HUES48 (cell line): Measurements from ENCODE around the gene KIAA1549.

ENCODE experiments used
- H3K27ac ChIP-seq: one replicate; pipeline ENCODE4 v1.7.0; 2013; ENCODE audit warnings: low read depth, low read length, inconsistent platforms
- H3K27me3 ChIP-seq: 2 replicates; pipeline ENCODE4 v1.6.1; 2013; ENCODE audit warnings: mild to moderate bottlenecking, low read length; ENCODE audit not compliant: control insufficient read depth, insufficient read depth
- H3K36me3 ChIP-seq: 2 replicates; pipeline ENCODE4 v1.6.1; 2013; ENCODE audit warnings: low read length; ENCODE audit not compliant: control insufficient read depth, insufficient read depth
- H3K4me1 ChIP-seq: 2 replicates; pipeline ENCODE4 v1.6.1; 2013; ENCODE audit warnings: mild to moderate bottlenecking, low read length; ENCODE audit not compliant: control insufficient read depth, insufficient read depth
- H3K4me3 ChIP-seq: 2 replicates; pipeline ENCODE4 v1.5.1; 2013; ENCODE audit warnings: mild to moderate bottlenecking, low read depth, low read length
- H3K9ac ChIP-seq: 2 replicates; pipeline ENCODE4 v1.6.1; 2013; ENCODE audit warnings: mild to moderate bottlenecking, low read depth, low read length, moderate library complexity
- H3K9me3 ChIP-seq: 2 replicates; pipeline ENCODE4 v1.6.1; 2013; ENCODE audit warnings: low read length; ENCODE audit not compliant: control insufficient read depth, insufficient read depth

Gene KIAA1549

DNA sequence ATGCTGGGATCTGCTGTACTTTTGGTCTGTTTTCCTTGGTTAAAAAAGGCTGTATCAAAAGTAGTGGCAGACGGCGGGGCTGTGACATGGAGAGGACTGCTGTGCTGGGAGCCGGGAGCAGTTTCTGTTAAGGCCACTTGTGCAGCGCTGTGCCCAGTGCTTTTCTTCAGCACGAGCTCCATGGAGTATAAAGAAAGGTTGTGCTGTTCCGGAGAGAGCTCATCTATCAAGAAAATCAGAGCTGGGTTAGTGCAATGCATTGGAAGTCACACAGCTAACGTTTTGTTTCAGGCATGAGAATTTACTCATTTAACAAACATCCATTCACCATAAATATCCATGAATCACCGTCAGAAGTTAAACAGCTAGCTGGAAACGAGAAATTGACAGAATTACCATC, 62.0 kb downstream of the KIAA1549 start:
- Histone ChIP-seq H3K9ac (no peak overlapping the region), H3K27ac (no peak overlapping the region), H3K36me3 (peaks cover 33% of the 10 kb centered on the region)

GRCh38 chr7:138918756-138919155, 62.4 kb downstream of the KIAA1549 start:
- no peaks in the 10 kb centered on the region for H3K9me3 ChIP-seq
- no peak overlapping the region for H3K9ac ChIP-seq
- peaks cover 5% of the 10 kb centered on the region; the same call in 1 of the 2 replicates for H3K4me1 ChIP-seq
- H3K27me3 ChIP-seq, result no peaks in the 10 kb centered on the region
- H3K4me3 ChIP-seq, result no peak overlapping the region
- peaks cover 33% of the 10 kb centered on the region for H3K36me3 ChIP-seq
- H3K27ac ChIP-seq, result no peak overlapping the region

More for the DNA sequence above, 62.0 kb downstream of the KIAA1549 start:
- no peaks in the 10 kb centered on the region for H3K9me3 ChIP-seq
- no peaks in the 10 kb centered on the region for H3K27me3 ChIP-seq
- H3K4me1 ChIP-seq, result peaks cover 7% of the 10 kb centered on the region; the same call in 1 of the 2 replicates
- no peak overlapping the region for H3K4me3 ChIP-seq

DNA sequence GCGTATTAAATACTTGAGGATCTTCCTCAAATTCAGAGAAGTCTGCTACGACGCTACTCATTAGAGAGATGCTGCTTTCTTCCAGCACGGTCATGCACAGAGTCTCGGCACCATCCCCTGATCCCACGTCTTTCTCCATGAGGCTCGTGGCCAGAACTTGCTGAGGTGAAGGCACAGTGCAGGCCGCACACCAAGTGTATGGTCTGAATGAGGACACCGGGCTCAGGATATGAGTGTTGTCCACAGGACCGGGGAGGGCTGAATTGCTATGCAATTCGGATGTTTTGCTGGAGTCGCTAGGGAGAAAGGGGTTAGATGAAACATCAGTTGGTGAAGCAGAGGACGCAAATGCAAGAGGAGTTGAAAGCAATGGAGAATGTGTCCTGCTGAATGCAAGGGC, 63.0 kb downstream of the KIAA1549 start:
- H3K9me3 ChIP-seq, result 0 out of 2 replicates have a peak, but pooled peaks cover 5% of the 10 kb centered on the region
- H3K4me1 ChIP-seq, result peaks cover 5% of the 10 kb centered on the region; the same call in 1 of the 2 replicates
- H3K36me3 ChIP-seq, result peaks cover 33% of the 10 kb centered on the region
- H3K27me3 ChIP-seq, result no peaks in the 10 kb centered on the region
- H3K4me3 ChIP-seq, result no peak overlapping the region
- no peak overlapping the region for H3K9ac ChIP-seq
- no peak overlapping the region for H3K27ac ChIP-seq

DNA sequence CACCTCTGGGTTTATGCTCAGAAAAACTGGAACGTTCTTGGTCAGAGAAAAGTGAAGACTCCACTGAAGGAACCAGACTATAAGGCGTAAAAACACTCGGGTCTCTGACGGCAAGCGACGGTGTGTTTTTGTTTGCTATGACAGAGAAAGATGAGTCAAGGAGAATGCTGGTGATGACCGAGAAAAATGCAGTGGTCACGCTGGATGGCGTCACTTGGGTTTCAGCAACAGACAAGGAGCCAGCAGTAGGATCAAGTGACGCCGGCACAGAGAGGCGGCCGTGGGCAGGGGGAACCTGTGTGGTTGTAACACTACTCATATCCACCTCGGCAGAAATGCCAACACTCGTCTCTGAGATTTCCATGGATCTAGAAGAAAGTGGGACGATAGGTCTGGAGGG, 63.4 kb downstream of the KIAA1549 start:
- Histone ChIP-seq H3K4me3 (no peak overlapping the region), H3K9me3 (0 out of 2 replicates have a peak, but pooled peaks cover 8% of the 10 kb centered on the region), H3K4me1 (peaks cover 5% of the 10 kb centered on the region; the same call in 1 of the 2 replicates), H3K27ac (no peak overlapping the region), H3K36me3 (peaks cover 33% of the 10 kb centered on the region), H3K9ac (no peak overlapping the region), H3K27me3 (no peaks in the 10 kb centered on the region)

DNA sequence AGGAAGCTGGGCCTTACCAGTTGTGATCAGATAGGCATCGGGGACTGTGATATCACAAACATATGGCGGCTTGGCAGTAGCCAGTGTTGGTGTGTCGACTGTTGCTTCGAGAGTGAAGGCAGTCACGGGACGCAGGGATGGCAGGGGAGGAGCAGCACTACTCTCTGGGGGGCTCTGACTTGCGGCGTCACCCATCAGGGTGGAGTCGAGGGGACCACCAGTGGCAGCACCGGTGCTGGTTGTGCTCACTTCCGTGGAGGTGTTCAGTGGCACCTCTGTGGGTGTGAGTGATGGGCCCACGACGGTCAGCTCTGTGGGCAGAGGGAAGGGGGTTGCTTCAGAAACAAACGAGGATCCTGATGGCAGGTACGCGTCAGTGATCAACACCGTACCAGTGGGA, 64.5 kb downstream of the KIAA1549 start:
- Histone ChIP-seq H3K36me3 (peaks cover 40% of the 10 kb centered on the region), H3K9me3 (0 out of 2 replicates have a peak, but pooled peaks cover 8% of the 10 kb centered on the region), H3K4me3 (no peak overlapping the region), H3K9ac (no peak overlapping the region), H3K27ac (no peak overlapping the region), H3K4me1 (peaks cover 5% of the 10 kb centered on the region; the same call in 1 of the 2 replicates), H3K27me3 (no peaks in the 10 kb centered on the region)

DNA sequence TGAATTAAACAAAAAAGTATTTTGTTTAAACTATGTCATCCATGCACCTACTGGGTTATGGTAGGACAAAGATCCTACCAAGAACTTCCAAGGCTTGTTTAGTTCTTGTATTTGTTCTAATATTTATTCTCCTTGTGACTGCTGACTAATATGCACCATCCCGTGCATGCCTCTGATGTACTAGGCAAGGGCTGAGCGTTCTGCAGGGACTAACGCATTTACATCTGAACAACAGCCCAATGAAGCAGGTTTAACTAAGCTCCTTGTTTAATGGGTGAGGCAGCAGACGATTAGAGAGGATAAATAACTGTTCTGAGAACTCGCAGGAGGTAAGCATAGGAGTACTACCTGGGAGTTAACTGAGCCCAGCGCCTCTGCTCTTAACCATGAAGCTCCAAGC, 64.9 kb downstream of the KIAA1549 start:
- H3K9ac ChIP-seq, result no peak overlapping the region
- H3K27me3 ChIP-seq, result no peaks in the 10 kb centered on the region
- H3K4me3 ChIP-seq, result no peak overlapping the region
- no peak overlapping the region for H3K27ac ChIP-seq
- peaks cover 5% of the 10 kb centered on the region; the same call in 1 of the 2 replicates for H3K4me1 ChIP-seq
- peaks cover 40% of the 10 kb centered on the region for H3K36me3 ChIP-seq
- H3K9me3 ChIP-seq, result 0 out of 2 replicates have a peak, but pooled peaks cover 8% of the 10 kb centered on the region

DNA sequence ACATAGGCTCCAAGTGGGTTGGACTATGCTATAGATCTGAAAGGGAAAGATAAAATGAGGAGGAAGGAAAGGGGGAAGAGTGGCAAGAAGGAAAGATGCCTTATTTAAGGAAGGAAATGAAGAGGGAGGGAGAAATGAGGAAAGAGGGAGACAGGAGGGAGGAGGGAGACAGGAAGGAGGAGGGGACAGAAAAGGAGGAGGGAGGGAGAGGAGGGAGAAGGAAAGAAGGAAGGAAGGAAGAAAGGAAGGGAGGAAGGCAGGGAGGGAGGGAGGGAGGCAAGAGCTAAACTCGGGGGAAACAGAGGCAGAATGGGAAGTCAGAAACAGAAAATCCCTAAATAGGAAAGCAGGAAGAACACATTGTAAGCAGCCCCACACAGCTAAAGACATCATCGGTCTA, 67.4 kb downstream of the KIAA1549 start:
- H3K4me3 ChIP-seq, result no peak overlapping the region
- H3K36me3 ChIP-seq, result peaks cover 42% of the 10 kb centered on the region
- H3K27me3 ChIP-seq, result no peaks in the 10 kb centered on the region
- H3K9ac ChIP-seq, result no peak overlapping the region
- no peak overlapping the region for H3K27ac ChIP-seq
- H3K4me1 ChIP-seq, result no peaks in the 10 kb centered on the region
- 0 out of 2 replicates have a peak, but pooled peaks cover 8% of the 10 kb centered on the region for H3K9me3 ChIP-seq

DNA sequence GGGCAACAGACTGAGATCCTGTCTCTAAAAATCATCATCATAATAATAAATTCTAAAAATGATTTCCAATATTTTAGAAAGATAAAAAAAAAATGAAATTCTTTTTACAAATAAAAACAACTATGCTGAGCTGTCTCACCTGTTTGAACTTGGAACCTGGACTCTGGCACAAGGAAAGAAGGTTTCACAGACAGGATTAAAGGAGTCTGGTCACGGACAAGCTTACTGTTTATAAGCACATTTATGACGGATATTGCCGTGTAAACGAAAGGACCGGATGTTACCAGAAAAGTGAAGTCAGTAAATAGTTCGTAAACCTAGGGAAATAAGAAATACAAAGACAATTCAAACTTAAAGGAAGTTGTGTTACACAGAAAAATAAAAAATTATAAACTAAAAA, 70.2 kb downstream of the KIAA1549 start:
- no peak overlapping the region for H3K9ac ChIP-seq
- no peaks in the 10 kb centered on the region for H3K27me3 ChIP-seq
- H3K36me3 ChIP-seq, result peaks cover 34% of the 10 kb centered on the region
- H3K9me3 ChIP-seq, result 0 out of 2 replicates have a peak, but pooled peaks cover 8% of the 10 kb centered on the region
- H3K27ac ChIP-seq, result no peak overlapping the region
- H3K4me3 ChIP-seq, result no peak overlapping the region
- H3K4me1 ChIP-seq, result peaks cover 7% of the 10 kb centered on the region; the same call in 1 of the 2 replicates

DNA sequence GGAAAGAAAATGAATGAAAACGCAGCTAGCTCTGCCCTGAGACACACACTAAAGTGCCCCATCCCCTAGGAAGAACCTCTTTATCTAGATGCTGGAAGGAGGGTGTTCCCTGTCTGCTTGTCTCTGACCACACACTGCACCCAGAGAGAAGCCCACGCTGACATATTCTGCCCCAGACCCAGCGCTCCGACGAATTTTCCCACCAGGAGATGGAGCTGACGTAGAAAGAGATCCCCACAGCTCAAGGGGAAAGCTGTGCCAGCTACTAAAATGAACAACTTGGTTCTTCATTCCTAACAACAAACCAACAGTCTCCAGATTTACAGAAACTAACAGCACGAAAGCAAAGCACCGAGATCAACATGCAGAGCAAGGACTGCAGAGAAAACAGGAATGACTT, 73.3 kb downstream of the KIAA1549 start:
- no peak overlapping the region for H3K27ac ChIP-seq
- H3K4me3 ChIP-seq, result no peak overlapping the region
- H3K9ac ChIP-seq, result no peak overlapping the region
- H3K4me1 ChIP-seq, result peaks cover 7% of the 10 kb centered on the region; the same call in 1 of the 2 replicates
- H3K27me3 ChIP-seq, result no peaks in the 10 kb centered on the region
- peaks cover 55% of the 10 kb centered on the region for H3K36me3 ChIP-seq
- no peaks in the 10 kb centered on the region for H3K9me3 ChIP-seq

DNA sequence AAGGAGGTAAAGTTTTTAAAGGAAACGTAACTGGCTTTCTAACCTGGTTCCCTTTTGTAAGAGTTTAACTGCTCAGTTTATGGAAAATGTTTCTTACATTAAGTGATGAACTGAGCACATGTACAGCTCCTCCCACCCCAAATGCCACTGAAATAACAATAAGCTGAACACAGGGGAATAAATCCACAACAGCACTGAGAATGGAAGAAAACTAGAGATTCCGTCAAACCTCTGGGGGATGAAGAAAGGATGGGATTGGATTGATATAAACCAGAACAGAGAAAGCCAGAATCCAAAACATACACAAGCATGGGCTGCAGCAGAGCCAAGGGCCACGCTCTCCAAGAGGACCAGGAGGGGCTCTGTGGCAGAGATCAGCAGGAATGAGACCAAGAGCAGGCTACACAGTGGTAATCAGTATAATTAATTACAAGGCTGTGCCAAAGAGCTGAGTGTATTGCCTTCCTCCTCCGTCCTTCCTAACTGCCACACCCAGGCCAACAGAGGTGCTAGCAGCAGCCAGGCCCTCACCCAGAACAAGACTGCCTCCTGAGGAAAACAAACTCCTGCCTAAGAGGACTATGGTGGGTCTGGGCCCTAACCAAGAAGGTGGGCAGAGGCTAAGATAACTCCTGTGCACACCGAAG, 73.9 kb downstream of the KIAA1549 start:
- Histone ChIP-seq H3K9me3 (no peaks in the 10 kb centered on the region), H3K36me3 (peaks cover 52% of the 10 kb centered on the region), H3K4me1 (peaks cover 7% of the 10 kb centered on the region; the same call in 1 of the 2 replicates), H3K4me3 (no peak overlapping the region), H3K27ac (no peak overlapping the region), H3K9ac (no peak overlapping the region), H3K27me3 (no peaks in the 10 kb centered on the region)

DNA sequence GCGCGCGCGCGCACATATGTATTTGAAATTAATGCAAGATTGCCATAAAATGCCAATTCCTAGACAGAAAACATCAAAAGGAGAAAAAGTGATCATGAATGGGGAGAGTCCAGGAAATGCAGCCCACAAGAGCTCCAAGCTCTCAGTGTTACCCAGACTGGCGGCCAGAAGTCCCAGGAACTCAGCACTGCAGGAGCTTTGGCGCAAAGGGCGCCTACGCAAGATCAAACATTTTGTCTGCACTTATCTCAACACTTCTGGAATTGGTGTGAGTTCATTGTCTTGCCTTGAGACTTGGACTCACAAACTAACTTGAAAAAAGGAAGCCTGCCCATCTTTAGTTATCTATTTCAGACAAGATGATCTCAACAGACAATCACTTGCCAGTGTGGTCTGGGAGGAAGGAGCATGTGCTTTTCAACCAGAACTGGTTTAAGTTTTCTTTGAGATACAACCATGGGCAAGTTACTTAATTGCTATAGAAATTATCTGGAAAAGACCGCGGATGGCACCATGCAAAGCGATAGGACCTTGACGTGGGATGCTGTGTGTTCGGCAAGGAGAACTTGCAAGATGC, 77.2 kb downstream of the KIAA1549 start:
- H3K9me3 ChIP-seq, result no peaks in the 10 kb centered on the region
- H3K27me3 ChIP-seq, result no peaks in the 10 kb centered on the region
- H3K9ac ChIP-seq, result no peak overlapping the region
- peaks cover 7% of the 10 kb centered on the region; the same call in 1 of the 2 replicates for H3K4me1 ChIP-seq
- no peak overlapping the region for H3K4me3 ChIP-seq
- H3K36me3 ChIP-seq, result peaks cover 51% of the 10 kb centered on the region
- H3K27ac ChIP-seq, result no peak overlapping the region
